Neutrophil (primary cell): Measurements from ENCODE around the gene GNAQ.
A peak's percentile ranks its signal among the peaks of the same experiment; 100 is the strongest.

Source experiments
- H3K27ac ChIP-seq: fragments of 200-600 bp; sonication (generic); 2 replicates; pipeline ENCODE4 v1.5.1; 2016; ENCODE audit warnings: mild to moderate bottlenecking, moderate library complexity
- H3K27me3 ChIP-seq: fragments of 200-600 bp; sonication (generic); 2 replicates; pipeline ENCODE4 v1.6.0; 2016; ENCODE audit warnings: mild to moderate bottlenecking
- H3K36me3 ChIP-seq: fragments of 200-600 bp; sonication (generic); 2 replicates; pipeline ENCODE4 v1.5.1; 2017
- H3K4me1 ChIP-seq, 2 experiments: fragments of 200-600 bp in 1 of 2; sonication (generic) in 1 of 2; 1 replicate in 1 of 2; 2 replicates in 1 of 2; pipeline versions ENCODE4 v1.5.1 to v1.6.1; 2013 to 2016; ENCODE audit warnings: low read depth in 1 of 2, low read length in 1 of 2, mild to moderate bottlenecking in 1 of 2, moderate library complexity in 1 of 2; ENCODE audit not compliant: control insufficient read depth in 1 of 2, insufficient read depth in 1 of 2
- H3K4me3 ChIP-seq, 2 experiments: fragments of 200-600 bp in 1 of 2; sonication (generic) in 1 of 2; 1 replicate in 1 of 2; 2 replicates in 1 of 2; pipeline ENCODE4 v1.5.1; 2013 to 2016; ENCODE audit warnings: low read depth in 1 of 2, low read length in 1 of 2, mild to moderate bottlenecking in 1 of 2, moderate library complexity in 1 of 2
- H3K9me3 ChIP-seq: fragments of 200-600 bp; sonication (generic); 2 replicates; pipeline ENCODE4 v1.5.1; 2016
- TF ChIP-seq, protein P1 (sequence below): fragments of 200-600 bp; sonication (generic); IDR thresholded peaks from 2 replicates; pipeline ENCODE4 v1.5.1; 2016; ENCODE audit warnings: antibody characterized with exemption

GNAQ gene

DNA sequence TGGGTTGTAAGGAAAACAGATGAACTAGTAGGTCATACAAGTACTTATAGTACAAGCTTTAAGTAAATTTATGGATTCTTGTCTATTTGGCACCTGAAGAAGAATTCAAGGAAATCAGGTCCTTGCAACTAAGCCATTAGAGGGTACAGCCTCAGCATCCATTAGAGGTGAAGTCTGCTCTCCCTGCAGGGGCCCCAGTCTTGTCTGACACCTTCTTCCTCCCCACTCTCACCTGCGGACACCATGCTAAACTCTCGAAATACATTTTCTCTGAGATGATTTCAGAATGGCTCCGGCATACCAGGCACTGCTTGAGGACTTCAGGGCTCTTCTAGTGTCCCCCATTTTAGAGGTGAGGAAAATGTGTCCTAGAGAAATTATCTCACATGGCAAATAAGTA lies 137.9 kb downstream of the GNAQ start:
- H3K27ac ChIP-seq = peak overlapping the region; percentile 42
- no peak overlapping the region for H3K4me3 ChIP-seq
- peaks cover 4 to 22% of the 10 kb centered on the region in 2 experiments for H3K4me1 ChIP-seq
- H3K27me3 ChIP-seq = no peaks in the 10 kb centered on the region
- TF ChIP-seq, protein P1, sequence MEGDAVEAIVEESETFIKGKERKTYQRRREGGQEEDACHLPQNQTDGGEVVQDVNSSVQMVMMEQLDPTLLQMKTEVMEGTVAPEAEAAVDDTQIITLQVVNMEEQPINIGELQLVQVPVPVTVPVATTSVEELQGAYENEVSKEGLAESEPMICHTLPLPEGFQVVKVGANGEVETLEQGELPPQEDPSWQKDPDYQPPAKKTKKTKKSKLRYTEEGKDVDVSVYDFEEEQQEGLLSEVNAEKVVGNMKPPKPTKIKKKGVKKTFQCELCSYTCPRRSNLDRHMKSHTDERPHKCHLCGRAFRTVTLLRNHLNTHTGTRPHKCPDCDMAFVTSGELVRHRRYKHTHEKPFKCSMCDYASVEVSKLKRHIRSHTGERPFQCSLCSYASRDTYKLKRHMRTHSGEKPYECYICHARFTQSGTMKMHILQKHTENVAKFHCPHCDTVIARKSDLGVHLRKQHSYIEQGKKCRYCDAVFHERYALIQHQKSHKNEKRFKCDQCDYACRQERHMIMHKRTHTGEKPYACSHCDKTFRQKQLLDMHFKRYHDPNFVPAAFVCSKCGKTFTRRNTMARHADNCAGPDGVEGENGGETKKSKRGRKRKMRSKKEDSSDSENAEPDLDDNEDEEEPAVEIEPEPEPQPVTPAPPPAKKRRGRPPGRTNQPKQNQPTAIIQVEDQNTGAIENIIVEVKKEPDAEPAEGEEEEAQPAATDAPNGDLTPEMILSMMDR = no peak
- peaks cover 18% of the 10 kb centered on the region for H3K36me3 ChIP-seq
- H3K9me3 ChIP-seq = no peaks in the 10 kb centered on the region

DNA sequence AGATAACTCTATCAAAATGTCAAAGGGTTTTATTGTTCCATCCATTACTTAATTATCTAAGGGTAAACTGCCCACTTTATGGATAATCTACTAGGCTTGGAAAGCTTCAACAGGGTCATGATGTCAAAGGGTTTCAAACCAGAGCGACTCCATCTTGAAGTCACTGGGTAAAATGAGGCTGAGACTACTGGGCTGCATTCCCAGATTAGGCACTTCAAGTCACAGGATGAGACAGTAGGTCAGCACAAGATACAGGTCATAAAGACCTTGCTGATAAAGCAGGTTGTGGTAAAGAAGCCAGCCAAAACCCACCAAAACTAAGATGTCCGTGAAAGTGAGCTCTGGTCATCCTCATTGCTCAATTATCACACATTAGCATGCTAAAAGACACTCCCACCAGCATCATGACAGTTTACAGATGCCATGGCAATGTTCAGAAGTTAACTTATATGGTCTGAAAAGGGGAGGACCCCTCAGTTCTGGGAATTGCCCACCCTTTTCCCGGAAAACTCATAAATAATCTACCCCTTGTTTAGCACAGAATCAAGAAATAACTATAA lies 138.6 kb downstream of the GNAQ start:
- Histone ChIP-seq H3K27ac (peak overlapping the region; percentile 42), H3K4me3 (no peak overlapping the region), H3K4me1 (peaks cover 4 to 22% of the 10 kb centered on the region in 2 experiments), H3K36me3 (peaks cover 18% of the 10 kb centered on the region), H3K9me3 (no peaks in the 10 kb centered on the region), H3K27me3 (no peaks in the 10 kb centered on the region)
- TF ChIP-seq, protein P1 = no peak

DNA sequence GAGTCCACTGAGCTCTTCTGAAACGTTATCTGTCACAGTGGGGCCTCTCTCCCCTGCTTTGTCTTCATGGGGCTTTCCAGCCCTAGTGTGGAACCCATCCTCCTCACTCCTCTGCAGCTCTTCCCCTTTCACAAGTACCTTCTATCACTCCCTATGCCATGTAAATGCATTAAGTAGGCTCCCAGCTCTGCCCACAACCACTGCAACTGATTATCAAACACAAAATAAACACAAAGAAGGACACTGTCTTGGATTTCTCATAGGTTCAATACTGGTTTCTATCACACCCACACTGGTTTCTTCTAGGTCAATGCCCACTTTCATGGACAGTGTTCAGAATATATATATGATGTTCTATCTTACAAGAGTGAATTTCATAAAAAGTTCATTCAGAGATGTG lies 139.4 kb downstream of the GNAQ start:
- Histone ChIP-seq H3K27me3 (no peaks in the 10 kb centered on the region), H3K27ac (peak overlapping the region; percentile 35), H3K4me3 (no peak overlapping the region), H3K4me1 (peaks cover 4 to 22% of the 10 kb centered on the region in 2 experiments), H3K9me3 (no peaks in the 10 kb centered on the region), H3K36me3 (peaks cover 18% of the 10 kb centered on the region)
- TF ChIP-seq, protein P1 = no peak

DNA sequence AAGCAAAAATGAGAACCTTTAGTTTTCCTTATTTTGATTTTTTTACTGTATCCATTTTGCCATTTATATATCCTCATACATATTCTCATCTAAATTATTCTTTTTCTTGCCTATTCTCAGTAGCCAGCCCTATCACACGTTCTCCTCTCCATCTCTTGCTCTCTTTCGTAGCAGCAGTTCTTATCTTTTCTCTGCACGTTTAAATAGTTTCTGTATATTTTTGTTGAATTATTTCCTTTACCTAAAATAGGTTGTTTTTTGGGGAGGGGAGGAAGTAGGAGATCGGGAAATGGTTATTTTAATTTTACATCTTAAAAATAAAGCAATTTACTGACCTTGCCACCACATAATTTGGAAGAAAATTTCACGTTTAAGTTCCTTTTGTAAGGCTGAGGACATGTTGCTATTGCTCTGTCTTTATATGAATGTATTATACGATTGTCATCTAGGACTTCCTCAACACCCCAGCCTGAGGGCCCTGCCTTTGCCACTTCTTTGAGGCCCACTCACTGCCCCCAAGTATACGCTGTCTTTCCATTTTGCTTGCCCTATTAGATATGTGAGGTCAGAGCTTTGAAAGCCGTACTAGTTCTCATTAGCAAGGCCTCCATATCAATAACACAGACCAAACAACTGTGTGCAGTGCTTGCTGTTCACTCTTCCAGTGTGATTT lies 140.3 kb downstream of the GNAQ start:
- H3K27ac ChIP-seq = peak overlapping the region; percentile 35
- peaks cover under 1 to 13% of the 10 kb centered on the region in 2 experiments for H3K4me1 ChIP-seq
- H3K9me3 ChIP-seq = no peaks in the 10 kb centered on the region
- peaks cover 18% of the 10 kb centered on the region for H3K36me3 ChIP-seq
- TF ChIP-seq, protein P1 = no peak
- no peak overlapping the region for H3K4me3 ChIP-seq
- no peaks in the 10 kb centered on the region for H3K27me3 ChIP-seq

DNA sequence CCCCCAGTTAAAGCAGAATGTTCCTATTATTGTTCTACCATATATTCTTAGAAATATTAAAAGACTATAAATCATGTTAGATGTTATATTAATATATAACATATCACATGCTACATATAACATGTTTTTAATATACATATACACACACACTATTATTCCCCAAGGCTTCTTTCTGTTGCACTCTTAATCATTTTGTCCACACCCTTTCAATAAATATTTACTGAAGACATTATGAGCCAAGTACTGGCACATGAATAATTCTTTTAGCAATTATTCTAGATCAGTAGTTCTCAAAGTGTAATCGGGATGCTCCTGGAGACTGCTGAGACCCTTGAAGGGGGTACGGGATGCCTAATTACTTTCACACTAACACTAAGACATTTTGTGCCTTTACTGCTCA lies 143.9 kb downstream of the GNAQ start:
- Histone ChIP-seq H3K4me3 (no peak overlapping the region), H3K36me3 (peaks cover 11% of the 10 kb centered on the region), H3K27me3 (no peaks in the 10 kb centered on the region), H3K4me1 (peaks cover 0 to 26% of the 10 kb centered on the region in 2 experiments), H3K9me3 (no peaks in the 10 kb centered on the region), H3K27ac (no peak overlapping the region)
- TF ChIP-seq, protein P1 = no peak
